CD4-positive, alpha-beta T cell (primary cell): ENCODE results near the gene VENTX. TPM values are rescaled to one million over a fixed set of nuclear protein-coding genes. Genes with fewer than 3 reads are reported as not detected.

ENCODE experiments used
- ATAC-seq: fragments of 200-7000 bp; cut with Tn5 transposase; one replicate; pipeline ENCODE4 v1.10.0; 2022; ENCODE audit warnings: mild to moderate bottlenecking; ENCODE audit not compliant: poor library complexity
- CTCF ChIA-PET: fragments of 350-600 bp; sonication (Branson Sonifier 250); formaldehyde crosslinking; loops from one replicate; lab custom pipeline; 2021; ENCODE audit warnings: antibody characterized with exemption, inconsistent platforms; lab: Charles Lee
- POLR2A ChIA-PET: fragments of 350-600 bp; sonication (Branson Sonifier 250); formaldehyde crosslinking; loops from one replicate; lab custom pipeline; 2021; ENCODE audit warnings: antibody characterized with exemption, inconsistent platforms; lab: Charles Lee
- DNase-seq, 14 experiments: peaks; one replicate each; pipeline ENCODE4 v3.0.0-alpha.2; 2013 to 2020; ENCODE audit warnings: mixed read lengths in 2 of 14
- H3K27ac ChIP-seq, 2 donors: one replicate each; pipeline versions ENCODE4 v1.5.1 to v1.7.0; 2013; ENCODE audit warnings: low read length in 2 of 2, low read depth in 1 of 2, mild to moderate bottlenecking in 1 of 2
- H3K27me3 ChIP-seq, 2 experiments: 1 replicate in 1 of 2; 2 replicates in 1 of 2; pipeline versions ENCODE4 v1.6.1 to v1.7.0; 2013; ENCODE audit warnings: low read length in 2 of 2, control low read depth in 1 of 2, mild to moderate bottlenecking in 1 of 2, moderate library complexity in 1 of 2; ENCODE audit not compliant: insufficient read depth in 2 of 2, control insufficient read depth in 1 of 2
- H3K36me3 ChIP-seq: one replicate; pipeline ENCODE4 v1.6.1; 2013; ENCODE audit warnings: low read length, control low read depth; ENCODE audit not compliant: insufficient read depth
- H3K4me1 ChIP-seq: one replicate; pipeline ENCODE4 v1.6.1; 2013; ENCODE audit warnings: low read length, control low read depth; ENCODE audit not compliant: insufficient read depth
- H3K4me3 ChIP-seq: one replicate; pipeline ENCODE4 v1.5.1; 2013; ENCODE audit warnings: mild to moderate bottlenecking, low read length, moderate library complexity
- H3K9me3 ChIP-seq, 2 experiments: 1 replicate in 1 of 2; 2 replicates in 1 of 2; pipeline versions ENCODE4 v1.6.1 to v1.7.0; 2013; ENCODE audit warnings: low read length in 2 of 2, mild to moderate bottlenecking in 2 of 2, control low read depth in 1 of 2, moderate library complexity in 1 of 2; ENCODE audit not compliant: control insufficient read depth in 1 of 2, insufficient read depth in 1 of 2
- H3K27ac Mint-ChIP-seq: one replicate; pipeline ENCODE4 v1.8.0; 2020; ENCODE audit warnings: mixed read lengths
- H3K27me3 Mint-ChIP-seq: one replicate; pipeline ENCODE4 v1.8.0; 2021; ENCODE audit warnings: mixed read lengths
- H3K36me3 Mint-ChIP-seq: one replicate; pipeline ENCODE4 v1.8.0; 2021; ENCODE audit warnings: low read depth, mixed read lengths
- H3K4me1 Mint-ChIP-seq: one replicate; pipeline ENCODE4 v1.8.0; 2021; ENCODE audit warnings: low read depth, mixed read lengths
- H3K4me3 Mint-ChIP-seq: one replicate; pipeline ENCODE4 v1.8.0; 2020; ENCODE audit warnings: mild to moderate bottlenecking, mixed read lengths
- H3K9me3 Mint-ChIP-seq: one replicate; pipeline ENCODE4 v1.8.0; 2020; ENCODE audit warnings: mixed read lengths
- intact Hi-C, 2 experiments: fragments of 100-400 bp; cut with DNase I in 1 of 2; cut with micrococcal nuclease in 1 of 2; formaldehyde crosslinking; loops; one replicate each; pipeline versions ENCODE4 v1.15.1 to v1.9.0; 2023 to 2025; cut with DNase I, micrococcal nuclease
- total RNA-seq, 174 experiments: library from RNA in 2 of 174; stranded (reverse) in 2 of 174; gene quantifications; one replicate each; pipeline ENCODE4 v1.2.3 and lab custom pipeline; 2021 to 2026
- TF ChIP-seq, protein P1 (sequence below): fragments of 200-600 bp; IDR thresholded peaks from one replicate; pipeline ENCODE4 v1.8.0; 2022; ENCODE audit warnings: antibody characterized with exemption, mild to moderate bottlenecking

Gene VENTX
- total RNA-seq, 2 experiments from 2014 or later, result 0.11 to 0.14 TPM

DNA sequence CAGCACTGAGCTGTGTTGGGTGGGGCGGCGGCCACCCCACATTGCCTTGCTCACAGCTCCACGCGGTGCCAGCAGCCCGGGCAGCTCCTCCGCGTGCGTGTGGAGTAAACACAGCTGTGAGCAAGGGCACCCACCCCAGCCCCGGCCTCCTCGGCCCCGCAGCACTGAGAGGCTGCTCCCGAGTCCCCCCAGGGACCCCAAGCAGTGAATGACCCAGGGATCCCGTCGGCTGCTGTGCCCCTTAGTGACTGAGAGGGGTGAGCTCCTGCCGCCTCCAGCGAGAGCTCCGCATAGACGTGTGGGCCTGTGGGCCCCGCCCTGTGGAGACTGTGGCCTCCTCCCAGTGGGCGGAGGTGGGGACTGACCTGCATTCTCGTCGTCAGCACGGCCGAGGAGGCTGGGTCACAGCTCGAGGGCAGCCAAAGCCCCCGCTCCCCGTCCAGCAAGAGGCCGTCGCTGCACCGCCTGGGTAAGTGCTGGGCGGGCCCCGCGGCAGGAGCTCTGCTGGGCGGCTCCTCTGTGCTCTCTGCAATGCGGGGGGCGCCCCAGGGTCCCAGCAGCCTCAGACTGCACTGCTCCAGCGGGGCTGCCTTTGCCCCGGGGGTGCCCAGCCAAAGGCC lies 37.6 kb upstream of the VENTX start:
- TF ChIP-seq, protein P1, sequence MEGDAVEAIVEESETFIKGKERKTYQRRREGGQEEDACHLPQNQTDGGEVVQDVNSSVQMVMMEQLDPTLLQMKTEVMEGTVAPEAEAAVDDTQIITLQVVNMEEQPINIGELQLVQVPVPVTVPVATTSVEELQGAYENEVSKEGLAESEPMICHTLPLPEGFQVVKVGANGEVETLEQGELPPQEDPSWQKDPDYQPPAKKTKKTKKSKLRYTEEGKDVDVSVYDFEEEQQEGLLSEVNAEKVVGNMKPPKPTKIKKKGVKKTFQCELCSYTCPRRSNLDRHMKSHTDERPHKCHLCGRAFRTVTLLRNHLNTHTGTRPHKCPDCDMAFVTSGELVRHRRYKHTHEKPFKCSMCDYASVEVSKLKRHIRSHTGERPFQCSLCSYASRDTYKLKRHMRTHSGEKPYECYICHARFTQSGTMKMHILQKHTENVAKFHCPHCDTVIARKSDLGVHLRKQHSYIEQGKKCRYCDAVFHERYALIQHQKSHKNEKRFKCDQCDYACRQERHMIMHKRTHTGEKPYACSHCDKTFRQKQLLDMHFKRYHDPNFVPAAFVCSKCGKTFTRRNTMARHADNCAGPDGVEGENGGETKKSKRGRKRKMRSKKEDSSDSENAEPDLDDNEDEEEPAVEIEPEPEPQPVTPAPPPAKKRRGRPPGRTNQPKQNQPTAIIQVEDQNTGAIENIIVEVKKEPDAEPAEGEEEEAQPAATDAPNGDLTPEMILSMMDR, result no peak
- H3K27me3 Mint-ChIP-seq, result no peaks in the 10 kb centered on the region
- Histone ChIP-seq H3K4me3 (no peak overlapping the region), H3K4me1 (no peaks in the 10 kb centered on the region), H3K9me3 (peaks cover 0 to 9% of the 10 kb centered on the region in 2 experiments), H3K27ac (no peak overlapping the region), H3K36me3 (no peaks in the 10 kb centered on the region), H3K27me3 (no peaks in the 10 kb centered on the region)
- no peaks in the 10 kb centered on the region for H3K36me3 Mint-ChIP-seq
- H3K4me1 Mint-ChIP-seq, result no peaks in the 10 kb centered on the region
- intact Hi-C loops, result no loop called here
- no peak overlapping the region for H3K4me3 Mint-ChIP-seq
- ATAC-seq (no peak), DNase-seq (no peak)
- CTCF ChIA-PET, result no interaction called here
- H3K27ac Mint-ChIP-seq, result no peak overlapping the region
- H3K9me3 Mint-ChIP-seq, result no peaks in the 10 kb centered on the region
- POLR2A ChIA-PET, result no interaction called here

DNA sequence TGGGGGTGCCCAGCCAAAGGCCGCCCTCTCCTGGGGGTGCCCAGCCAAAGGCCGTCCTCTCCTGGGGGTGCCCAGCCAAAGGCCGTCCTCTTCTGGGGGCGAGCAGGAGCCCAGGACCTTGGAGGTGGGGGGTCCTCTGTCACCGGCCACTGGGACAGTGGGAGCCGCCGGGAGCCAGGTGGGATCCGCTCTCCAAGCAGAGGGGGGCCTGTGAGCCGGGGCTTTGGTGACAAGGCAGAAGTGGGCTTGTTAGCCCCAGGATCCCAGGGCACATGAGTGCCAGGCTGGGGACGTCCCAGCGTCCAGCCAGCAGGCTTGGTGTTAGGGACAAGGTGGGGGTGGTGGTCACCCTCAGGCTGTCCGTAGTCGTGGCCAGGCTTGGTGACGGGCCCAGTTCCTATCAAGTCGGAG lies 37.0 kb upstream of the VENTX start:
- Histone ChIP-seq H3K27ac (no peak overlapping the region), H3K36me3 (no peaks in the 10 kb centered on the region), H3K4me3 (no peak overlapping the region), H3K4me1 (no peaks in the 10 kb centered on the region), H3K9me3 (peaks cover 0 to 3% of the 10 kb centered on the region in 2 experiments), H3K27me3 (no peaks in the 10 kb centered on the region)
- POLR2A ChIA-PET, result no interaction called here
- Mint-ChIP-seq H3K36me3 (no peaks in the 10 kb centered on the region), H3K27ac (no peak overlapping the region), H3K4me3 (no peak overlapping the region), H3K4me1 (no peaks in the 10 kb centered on the region), H3K27me3 (no peaks in the 10 kb centered on the region), H3K9me3 (no peaks in the 10 kb centered on the region)
- DNase-seq (no peak), ATAC-seq (no peak)
- intact Hi-C loops, result no loop called here
- CTCF ChIA-PET, result no interaction called here
- TF ChIP-seq, protein P1, result no peak

DNA sequence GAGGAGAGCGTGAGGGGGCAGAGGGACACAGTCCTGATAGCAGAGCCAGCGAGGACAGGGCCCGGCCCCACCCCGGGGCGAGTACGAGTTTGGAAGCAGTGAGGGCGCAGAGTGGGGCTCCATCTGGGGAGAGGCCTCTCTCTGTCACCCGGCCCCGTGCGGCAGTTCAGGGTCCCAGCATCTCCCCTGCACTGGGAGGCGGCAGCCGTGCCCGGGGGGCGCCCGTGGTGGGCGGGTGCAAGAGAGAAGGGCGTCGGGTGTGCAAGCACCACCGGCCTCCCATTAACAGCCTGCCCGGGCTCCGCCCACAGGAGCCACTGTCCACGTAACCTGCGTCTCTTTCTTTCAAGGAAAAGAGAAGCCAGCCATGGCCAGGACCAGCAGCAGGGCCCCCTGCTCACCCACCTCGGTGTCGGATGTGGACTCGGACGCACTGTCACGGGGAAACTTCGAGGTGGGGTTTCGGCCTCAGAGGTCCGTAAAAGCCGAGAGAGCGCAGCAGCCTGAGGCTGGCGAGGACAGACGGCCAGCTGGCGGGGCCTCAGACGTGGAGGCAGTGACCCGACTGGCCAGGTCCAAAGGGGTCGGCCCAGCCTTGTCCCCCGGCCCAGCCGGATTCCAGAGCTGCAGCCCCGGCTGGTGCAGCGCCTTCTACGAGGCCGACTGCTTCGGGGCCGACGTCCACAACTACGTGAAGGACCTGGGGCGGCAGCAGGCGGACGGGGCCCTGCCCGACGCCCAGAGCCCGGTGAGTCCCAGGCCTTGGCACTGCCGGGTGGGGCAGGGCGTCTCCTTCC lies 36.3 kb upstream of the VENTX start:
- H3K36me3 ChIP-seq, result no peaks in the 10 kb centered on the region
- no peak overlapping the region for H3K27ac ChIP-seq
- Mint-ChIP-seq H3K9me3 (no peaks in the 10 kb centered on the region), H3K27ac (no peak overlapping the region), H3K4me3 (no peak overlapping the region), H3K27me3 (no peaks in the 10 kb centered on the region), H3K4me1 (no peaks in the 10 kb centered on the region), H3K36me3 (no peaks in the 10 kb centered on the region)
- ChIA-PET POLR2A (no interaction called here), CTCF (no interaction called here)
- no peaks in the 10 kb centered on the region for H3K9me3 ChIP-seq
- ATAC-seq (no peak), DNase-seq (no peak)
- TF ChIP-seq, protein P1, result no peak
- H3K4me1 ChIP-seq, result no peaks in the 10 kb centered on the region
- intact Hi-C loops, result no loop called here
- H3K27me3 ChIP-seq, result no peaks in the 10 kb centered on the region
- H3K4me3 ChIP-seq, result no peak overlapping the region
